ENCODE results near the gene CARS2.

Gene CARS2

DNA sequence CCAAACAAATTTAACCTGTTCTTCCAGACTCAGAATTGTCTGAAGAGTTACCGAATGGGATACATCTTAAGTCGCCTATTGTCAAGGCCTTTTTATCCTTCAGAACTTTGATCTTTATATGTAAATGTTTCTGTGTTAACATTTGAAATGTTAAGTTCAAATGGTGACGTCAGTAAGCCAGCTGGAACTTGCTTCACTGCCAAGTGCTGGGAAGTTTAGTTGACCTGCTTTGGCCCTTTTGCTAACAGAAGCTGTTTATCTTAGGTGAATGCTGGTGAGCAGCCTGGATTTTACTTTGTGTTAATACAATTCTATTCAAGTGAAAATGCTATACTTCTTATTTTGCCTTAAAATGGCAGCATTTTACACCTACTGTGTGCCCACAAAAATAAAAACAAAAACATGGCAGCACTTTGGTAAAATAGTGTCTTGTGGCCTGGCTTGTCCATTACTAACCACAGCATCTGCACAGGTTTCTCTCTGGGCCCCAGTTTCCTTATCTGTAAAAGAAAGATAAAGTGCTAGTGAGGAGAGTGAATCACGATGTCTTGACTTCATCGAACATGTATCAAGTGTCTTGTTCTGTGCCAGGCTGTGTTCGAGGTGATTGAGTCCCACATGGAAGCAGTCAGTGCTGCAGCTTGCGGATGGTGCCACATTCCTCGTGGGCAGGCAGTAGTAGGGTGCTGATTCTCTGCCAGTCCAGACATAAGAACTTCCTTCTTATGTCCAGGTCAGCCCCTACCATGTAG, 88.4 kb downstream of the CARS2 start:
- Histone ChIP-seq H3K4me3 (ENCODE audit: low read depth, low read length) (peak overlapping the region; percentile 69), H3K27me3 (ENCODE audit: control insufficient read depth, insufficient read depth, low read length) (no peaks in the 10 kb centered on the region), H3K79me2 (peaks cover 31% of the 10 kb centered on the region), H3K9me3 (ENCODE audit: control insufficient read depth, low read length) (no peaks in the 10 kb centered on the region), H3K9ac (no peak overlapping the region), H3K36me3 (ENCODE audit: control insufficient read depth, insufficient read depth, low read length) (no peaks in the 10 kb centered on the region), H3K4me2 (ENCODE audit: low read length) (peak overlapping the region; percentile 93), H3K4me1 (peaks cover 14% of the 10 kb centered on the region), H3K27ac (peak overlapping the region; percentile 76), H2AFZ (no peak overlapping the region)
- TF ChIP-seq, protein P1, sequence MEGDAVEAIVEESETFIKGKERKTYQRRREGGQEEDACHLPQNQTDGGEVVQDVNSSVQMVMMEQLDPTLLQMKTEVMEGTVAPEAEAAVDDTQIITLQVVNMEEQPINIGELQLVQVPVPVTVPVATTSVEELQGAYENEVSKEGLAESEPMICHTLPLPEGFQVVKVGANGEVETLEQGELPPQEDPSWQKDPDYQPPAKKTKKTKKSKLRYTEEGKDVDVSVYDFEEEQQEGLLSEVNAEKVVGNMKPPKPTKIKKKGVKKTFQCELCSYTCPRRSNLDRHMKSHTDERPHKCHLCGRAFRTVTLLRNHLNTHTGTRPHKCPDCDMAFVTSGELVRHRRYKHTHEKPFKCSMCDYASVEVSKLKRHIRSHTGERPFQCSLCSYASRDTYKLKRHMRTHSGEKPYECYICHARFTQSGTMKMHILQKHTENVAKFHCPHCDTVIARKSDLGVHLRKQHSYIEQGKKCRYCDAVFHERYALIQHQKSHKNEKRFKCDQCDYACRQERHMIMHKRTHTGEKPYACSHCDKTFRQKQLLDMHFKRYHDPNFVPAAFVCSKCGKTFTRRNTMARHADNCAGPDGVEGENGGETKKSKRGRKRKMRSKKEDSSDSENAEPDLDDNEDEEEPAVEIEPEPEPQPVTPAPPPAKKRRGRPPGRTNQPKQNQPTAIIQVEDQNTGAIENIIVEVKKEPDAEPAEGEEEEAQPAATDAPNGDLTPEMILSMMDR (IDR thresholded peaks at IDR 0.05): no peak

DNA sequence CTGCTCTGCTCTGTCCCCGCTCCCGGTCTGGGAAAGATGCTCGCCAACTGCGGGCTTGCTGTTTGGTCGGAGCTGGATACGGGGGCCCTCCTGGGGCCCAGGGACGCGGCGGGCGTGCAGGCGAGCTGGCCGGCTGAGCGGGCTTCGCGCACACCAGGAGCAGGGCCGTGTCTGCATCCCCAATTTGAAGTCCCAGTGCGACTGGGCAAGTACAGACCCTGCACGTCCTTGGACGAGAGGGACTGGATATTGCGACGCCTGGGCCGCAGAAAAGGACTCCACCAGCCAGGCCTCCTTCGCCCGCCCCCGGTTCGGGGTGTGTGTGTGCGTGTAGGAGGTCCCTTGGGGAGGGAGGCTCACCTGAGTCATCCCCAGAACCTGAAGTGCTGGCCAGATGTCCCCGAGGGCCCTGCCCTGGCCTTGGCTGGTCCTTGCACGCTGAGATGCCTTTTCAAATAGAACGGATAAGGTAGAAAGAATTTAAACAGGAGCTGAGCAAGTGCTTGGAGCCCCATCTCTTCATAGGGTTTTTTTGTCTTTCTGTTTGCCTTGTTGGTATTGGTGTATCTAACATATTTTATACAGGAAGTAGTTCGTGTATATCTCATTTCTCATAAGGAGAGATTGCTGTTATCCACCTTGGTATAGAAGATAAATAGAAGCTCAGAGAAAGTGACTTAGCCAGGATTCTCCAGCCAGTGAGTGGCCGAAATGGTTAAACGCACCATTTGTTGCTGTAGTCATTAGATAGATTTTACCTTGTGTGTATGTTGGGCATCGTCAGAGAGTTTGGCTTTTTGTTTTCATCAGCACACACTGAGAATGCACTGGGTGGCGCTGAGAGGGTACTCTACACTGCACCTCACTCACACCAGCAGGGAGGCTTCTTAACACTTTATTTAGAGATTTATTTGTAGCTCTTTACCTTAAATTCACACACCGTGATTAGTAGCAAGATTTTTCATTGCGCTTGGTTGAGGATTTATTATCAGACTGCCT, 89.5 kb downstream of the CARS2 start:
- Histone ChIP-seq H3K79me2 (peaks cover 28% of the 10 kb centered on the region), H3K36me3 (ENCODE audit: control insufficient read depth, insufficient read depth, low read length) (no peaks in the 10 kb centered on the region), H3K27me3 (ENCODE audit: control insufficient read depth, insufficient read depth, low read length) (no peaks in the 10 kb centered on the region), H2AFZ (peak overlapping the region; percentile 95), H3K27ac (peak overlapping the region; percentile 76), H3K4me1 (peaks cover 14% of the 10 kb centered on the region), H3K9me3 (ENCODE audit: control insufficient read depth, low read length) (no peaks in the 10 kb centered on the region), H3K4me3 (ENCODE audit: low read depth, low read length) (peak overlapping the region; percentile 69), H3K9ac (peak overlapping the region; percentile 67), H3K4me2 (ENCODE audit: low read length) (peak overlapping the region; percentile 93)
- TF ChIP-seq, protein P1 (IDR thresholded peaks at IDR 0.05): no peak

DNA sequence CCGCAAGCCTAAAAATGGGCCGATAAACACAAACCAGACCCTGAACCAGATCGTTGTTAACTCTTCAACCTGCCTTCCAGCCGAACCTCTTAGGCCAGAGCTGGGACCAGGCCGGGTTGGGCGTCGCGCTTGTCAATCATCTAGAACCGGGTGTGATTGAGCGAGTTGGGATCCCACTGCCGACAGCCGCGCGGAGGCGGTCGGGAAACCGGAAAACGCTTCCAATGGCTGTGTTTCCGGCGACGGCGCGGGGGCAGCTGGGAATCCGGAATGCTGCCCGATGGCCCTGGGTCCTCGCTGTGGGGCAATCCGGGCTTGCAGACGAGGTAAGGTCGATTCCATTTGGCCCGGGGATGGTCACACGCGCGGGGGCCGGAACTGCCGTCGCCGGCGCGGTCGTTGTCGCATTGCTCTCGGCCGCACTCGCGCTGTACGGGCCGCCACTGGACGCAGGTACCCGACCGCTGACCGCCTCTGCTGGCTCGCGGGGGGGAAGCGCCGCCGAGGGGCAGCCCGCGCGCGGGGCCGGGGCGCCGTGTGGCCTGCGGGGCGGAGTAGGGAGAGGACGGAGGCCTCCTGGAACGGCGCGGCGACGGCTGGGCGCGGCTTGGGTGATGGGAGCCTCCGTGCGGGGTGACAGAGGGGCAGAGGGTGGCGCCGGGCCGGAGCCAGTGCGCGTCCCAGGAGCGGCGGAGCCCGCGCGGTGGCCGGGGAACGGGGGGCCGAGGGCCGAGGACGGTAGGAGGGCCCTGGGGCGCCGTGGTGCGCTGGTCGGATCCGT, 90.4 kb downstream of the CARS2 start, which contains the start of gene NAXD:
Gene NAXD, plus strand, starts transcription at position 224 of the 781 bp plus-strand sequence. Its CDS starts 57 bp downstream, at position 281.
- peaks cover 20% of the 10 kb centered on the region for H3K79me2 ChIP-seq
- peak within 1 kb of the TSS; percentile 69 for H3K4me3 ChIP-seq (ENCODE audit: low read depth, low read length)
- peak within 1 kb of the TSS; percentile 95 for H2AFZ ChIP-seq
- TF ChIP-seq, protein P1 (IDR thresholded peaks at IDR 0.05): no peak
- no peaks in the 10 kb centered on the region for H3K27me3 ChIP-seq (ENCODE audit: control insufficient read depth, insufficient read depth, low read length)
- H3K36me3 ChIP-seq (ENCODE audit: control insufficient read depth, insufficient read depth, low read length): no peaks in the 10 kb centered on the region
- H3K4me1 ChIP-seq: peaks cover 14% of the 10 kb centered on the region
- peak within 1 kb of the TSS; percentile 93 for H3K4me2 ChIP-seq (ENCODE audit: low read length)
- H3K27ac ChIP-seq: peak within 1 kb of the TSS; percentile 76
- peak within 1 kb of the TSS; percentile 67 for H3K9ac ChIP-seq
- H3K9me3 ChIP-seq (ENCODE audit: control insufficient read depth, low read length): no peaks in the 10 kb centered on the region

DNA sequence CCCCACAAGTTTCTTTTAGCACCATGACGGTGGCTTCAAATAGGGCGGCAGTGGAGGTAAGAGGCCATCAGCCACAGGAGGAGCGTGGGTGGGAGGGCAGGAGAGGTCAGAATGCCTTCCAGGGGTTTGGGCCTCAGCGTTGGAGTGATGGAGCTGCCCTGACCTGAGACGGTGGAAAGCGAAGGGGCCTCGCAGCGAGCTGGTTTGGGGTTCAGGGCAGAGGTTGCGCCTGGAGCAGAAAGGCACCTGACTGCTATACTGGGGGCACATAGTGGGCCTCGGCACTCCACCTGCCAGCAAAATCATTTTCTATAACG, 91.0 kb downstream of the CARS2 start:
- Histone ChIP-seq H3K36me3 (ENCODE audit: control insufficient read depth, insufficient read depth, low read length) (no peaks in the 10 kb centered on the region), H3K9ac (no peak overlapping the region), H3K4me2 (ENCODE audit: low read length) (peak overlapping the region; percentile 93), H3K79me2 (peaks cover 16% of the 10 kb centered on the region), H3K4me3 (ENCODE audit: low read depth, low read length) (peak overlapping the region; percentile 69), H3K9me3 (ENCODE audit: control insufficient read depth, low read length) (no peaks in the 10 kb centered on the region), H3K27me3 (ENCODE audit: control insufficient read depth, insufficient read depth, low read length) (no peaks in the 10 kb centered on the region), H2AFZ (peak overlapping the region; percentile 95), H3K4me1 (peaks cover 14% of the 10 kb centered on the region), H3K27ac (peak overlapping the region; percentile 76)
- TF ChIP-seq, protein P1 (IDR thresholded peaks at IDR 0.05): no peak
